Pancreas (tissue), 10 donors: ENCODE results near the gene DNAH5. TPM values are rescaled to one million over a fixed set of nuclear protein-coding genes. Genes with fewer than 3 reads are reported as not detected.

Experiments
- ATAC-seq, 4 donors: fragments of 200-7000 bp; cut with Tn5 transposase; one replicate each; pipeline versions ENCODE4 v1.8.0 to v1.9.1; 2020; ENCODE audit warnings: mild to moderate bottlenecking in 4 of 4, moderate library complexity in 4 of 4
- DNase-seq, 6 donors: peaks; one replicate each; pipeline ENCODE4 v3.0.0-alpha.2; 2020
- FAIRE-seq: peaks from 2 replicates; lab custom pipeline; 2012; peaks lifted over from hg19 to GRCh38; lab: Jason Lieb, UNC
- H3K27ac ChIP-seq, 4 donors: fragments of 200-600 bp; sonication (generic); 1 replicate in 3 of 4; 2 replicates in 1 of 4; pipeline versions ENCODE4 v1.5.0 to v1.8.0; 2020
- H3K27me3 ChIP-seq, 4 donors: fragments of 200-600 bp; one replicate each; pipeline ENCODE4 v1.8.0; 2021
- H3K36me3 ChIP-seq, 3 donors: fragments of 200-600 bp; sonication (generic) in 1 of 3; one replicate each; pipeline versions ENCODE4 v1.5.0 to v1.8.0; 2020 to 2021
- H3K4me1 ChIP-seq, 3 donors: fragments of 200-600 bp; one replicate each; pipeline ENCODE4 v1.8.0; 2021
- H3K4me3 ChIP-seq, 4 donors: fragments of 200-600 bp; sonication (generic) in 2 of 4; one replicate each; pipeline versions ENCODE4 v1.5.0 to v1.8.0; 2020 to 2021
- H3K9me3 ChIP-seq, 4 donors: fragments of 200-600 bp; one replicate each; pipeline ENCODE4 v1.8.0; 2021
- WGBS, 2 donors: extraction: QIAGEN DNeasy Blood & Tissue Kit; methylation state at CpG; one replicate each; pipeline ENCODE4 v1.1.7; 2013; 5-methylcytosine and 5-hydroxymethylcytosine counted together
- intact Hi-C, 3 donors: fragments of 100-400 bp; cut with DNase I; formaldehyde crosslinking; loops; one replicate each; pipeline versions ENCODE4 v1.11.1 to v1.14.2; 2022
- polyA plus RNA-seq, 2 donors: library from polyadenylated mRNA; stranded (reverse); fragments of 200-250 nt; gene quantifications; one replicate each; pipeline ENCODE4 v1.2.3, GENCODE V29; 2013
- total RNA-seq, 6 donors: library from RNA; stranded (reverse); fragmentation: NEBNext Ultra II Directional in 4 of 6; extraction: Animal tissue kit (Norgen Biotek cat#: 25700) in 4 of 6; gene quantifications; one replicate each; pipeline versions ENCODE4 v1.2.1 to v1.2.4, GENCODE V29; 2021 to 2023
- TF ChIP-seq, protein P1 (sequence below), 4 donors: fragments of 200-600 bp; sonication (generic) in 3 of 4; IDR thresholded peaks; one replicate each; pipeline versions ENCODE4 v1.5.0 to v1.8.0; 2021; ENCODE audit warnings: antibody characterized with exemption in 4 of 4
- donor health status: healthy with polysubstance abuse.
- donor health status: DM: no; HTN: no; CAD: no; lungs with moderate emphysema.
- donor health status: DM: no; HTN: no; CAD: no.
- donor health status: control.
- donor health status: control.
- donor health status: Bipolar disorder and iron deficiency.
- donor health status: DM: yes; HTN: yes; CAD: no.
- donor health status: DM: no; HTN: no; CAD: no.
- donor health status: DM: no; HTN: no; CAD: no.
- donor health status: DM: yes; HTN: yes; CAD: no.

The DNAH5 gene
- total and polyA plus RNA-seq, 8 donors: 0.84 to 5.3 (median 1.6) TPM

DNA sequence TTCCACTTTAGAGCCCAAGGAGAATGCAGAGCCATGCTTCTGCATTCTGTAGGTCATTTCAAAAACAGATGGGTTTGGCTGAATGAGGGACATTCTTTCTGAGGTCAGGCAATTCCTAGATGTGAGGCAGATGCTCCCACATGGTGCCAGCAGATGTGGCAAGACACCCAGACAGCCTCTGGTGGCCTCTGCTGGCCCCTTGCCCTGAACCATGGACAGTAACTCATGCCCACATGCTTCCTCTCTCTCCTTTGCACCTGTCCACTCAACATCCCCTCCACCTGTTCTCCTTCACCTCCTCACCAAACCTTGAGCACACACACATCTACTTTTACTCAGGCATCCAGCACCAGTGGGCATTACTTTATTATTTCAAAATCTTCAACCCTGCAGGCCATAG lies 252.3 kb downstream of the DNAH5 start:
- intact Hi-C loops: no loop called here
- ATAC-seq: no peak
- no peaks in the 10 kb centered on the region for H3K9me3 ChIP-seq

DNA sequence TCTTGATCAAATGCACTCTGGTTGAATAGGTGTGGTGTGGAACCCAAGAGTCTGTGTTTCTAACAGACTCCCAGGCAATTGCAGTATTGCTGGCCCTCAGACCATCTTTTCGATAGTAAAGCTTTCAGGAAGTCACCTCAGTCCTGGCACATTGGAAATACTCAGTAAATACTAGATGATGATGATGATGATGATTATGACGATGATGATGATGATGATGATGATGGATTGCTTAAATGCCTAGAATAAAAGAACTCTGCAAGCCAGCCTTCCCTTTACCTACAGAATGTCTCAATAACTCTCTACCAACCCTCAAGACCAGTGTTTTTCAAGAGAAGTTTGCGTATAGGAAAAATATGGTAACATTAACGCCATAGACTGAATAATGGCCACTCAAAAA lies 268.0 kb downstream of the DNAH5 start:
- no peak for FAIRE-seq
- TF ChIP-seq, protein P1, sequence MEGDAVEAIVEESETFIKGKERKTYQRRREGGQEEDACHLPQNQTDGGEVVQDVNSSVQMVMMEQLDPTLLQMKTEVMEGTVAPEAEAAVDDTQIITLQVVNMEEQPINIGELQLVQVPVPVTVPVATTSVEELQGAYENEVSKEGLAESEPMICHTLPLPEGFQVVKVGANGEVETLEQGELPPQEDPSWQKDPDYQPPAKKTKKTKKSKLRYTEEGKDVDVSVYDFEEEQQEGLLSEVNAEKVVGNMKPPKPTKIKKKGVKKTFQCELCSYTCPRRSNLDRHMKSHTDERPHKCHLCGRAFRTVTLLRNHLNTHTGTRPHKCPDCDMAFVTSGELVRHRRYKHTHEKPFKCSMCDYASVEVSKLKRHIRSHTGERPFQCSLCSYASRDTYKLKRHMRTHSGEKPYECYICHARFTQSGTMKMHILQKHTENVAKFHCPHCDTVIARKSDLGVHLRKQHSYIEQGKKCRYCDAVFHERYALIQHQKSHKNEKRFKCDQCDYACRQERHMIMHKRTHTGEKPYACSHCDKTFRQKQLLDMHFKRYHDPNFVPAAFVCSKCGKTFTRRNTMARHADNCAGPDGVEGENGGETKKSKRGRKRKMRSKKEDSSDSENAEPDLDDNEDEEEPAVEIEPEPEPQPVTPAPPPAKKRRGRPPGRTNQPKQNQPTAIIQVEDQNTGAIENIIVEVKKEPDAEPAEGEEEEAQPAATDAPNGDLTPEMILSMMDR (IDR thresholded peaks at IDR 0.05): no peak
- Histone ChIP-seq H3K27ac (no peak overlapping the region), H3K9me3 (no peaks in the 10 kb centered on the region), H3K4me1 (no peaks in the 10 kb centered on the region), H3K27me3 (no peaks in the 10 kb centered on the region), H3K4me3 (no peak overlapping the region), H3K36me3 (no peaks in the 10 kb centered on the region)
- intact Hi-C loops: no loop called here
- no peak for ATAC-seq
- DNase-seq: no peak
- 77 to 82% methylated on average over 4 of the region's 4 CpGs for WGBS, 2 donors

More for the DNA sequence above, 252.3 kb downstream of the DNAH5 start:
- no peak for FAIRE-seq
- no peaks in the 10 kb centered on the region for H3K36me3 ChIP-seq
- no peak for DNase-seq
- H3K27ac ChIP-seq: no peak overlapping the region
- no peak overlapping the region for H3K4me3 ChIP-seq
- TF ChIP-seq, protein P1 (IDR thresholded peaks at IDR 0.05): no peak
- H3K4me1 ChIP-seq: no peaks in the 10 kb centered on the region
- no peaks in the 10 kb centered on the region for H3K27me3 ChIP-seq

DNA sequence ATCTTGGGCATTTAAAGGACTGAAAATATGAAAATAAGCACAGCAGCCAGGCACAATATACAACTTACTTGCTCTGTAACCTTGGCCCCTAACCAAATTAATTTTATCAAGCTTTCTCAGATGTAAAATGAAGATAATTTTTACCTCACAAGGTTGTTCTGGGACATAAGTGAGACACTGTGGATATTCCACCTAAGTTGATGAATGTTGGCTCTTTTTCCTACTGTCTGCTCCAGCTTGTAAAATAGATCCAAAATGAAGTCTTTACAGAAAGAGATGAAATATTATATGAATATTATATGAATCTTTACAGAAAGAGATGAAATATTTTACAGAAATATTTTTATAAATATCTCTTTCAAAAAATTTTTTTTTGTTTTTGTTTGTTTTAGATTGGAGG lies 270.1 kb downstream of the DNAH5 start:
- Histone ChIP-seq H3K4me1 (no peaks in the 10 kb centered on the region), H3K27ac (no peak overlapping the region), H3K27me3 (no peaks in the 10 kb centered on the region), H3K36me3 (no peaks in the 10 kb centered on the region), H3K4me3 (no peak overlapping the region), H3K9me3 (no peaks in the 10 kb centered on the region)
- intact Hi-C loops: no loop called here
- no peak for FAIRE-seq
- DNase-seq: no peak
- TF ChIP-seq, protein P1 (IDR thresholded peaks at IDR 0.05): no peak
- ATAC-seq: no peak

DNA sequence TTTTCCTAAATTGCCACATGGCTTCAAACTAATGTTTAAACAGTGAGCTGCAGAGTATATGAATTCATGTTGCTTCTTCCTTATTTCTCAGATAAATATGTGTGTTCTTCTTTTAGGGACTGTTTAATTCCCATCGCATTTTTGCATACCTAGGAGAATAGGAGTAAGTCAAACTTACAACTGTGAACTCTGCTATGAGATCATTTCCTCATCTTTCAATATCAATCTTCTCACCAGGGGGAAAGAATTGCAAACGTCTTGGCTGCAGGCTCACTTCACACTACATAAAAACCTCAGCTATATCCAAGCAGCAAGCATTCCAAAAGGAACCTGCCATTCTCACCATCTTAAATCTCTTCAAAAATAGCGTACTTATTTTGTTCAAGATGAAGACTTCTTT lies 271.0 kb downstream of the DNAH5 start:
- no peak for DNase-seq
- Histone ChIP-seq H3K9me3 (no peaks in the 10 kb centered on the region), H3K27ac (no peak overlapping the region), H3K36me3 (no peaks in the 10 kb centered on the region), H3K27me3 (no peaks in the 10 kb centered on the region), H3K4me1 (no peaks in the 10 kb centered on the region), H3K4me3 (no peak overlapping the region)
- FAIRE-seq: no peak
- TF ChIP-seq, protein P1 (IDR thresholded peaks at IDR 0.05): no peak
- ATAC-seq: no peak
- WGBS, 2 donors: 30 to 37% methylated on average over 3 of the region's 3 CpGs
- intact Hi-C loops: no loop called here

DNA sequence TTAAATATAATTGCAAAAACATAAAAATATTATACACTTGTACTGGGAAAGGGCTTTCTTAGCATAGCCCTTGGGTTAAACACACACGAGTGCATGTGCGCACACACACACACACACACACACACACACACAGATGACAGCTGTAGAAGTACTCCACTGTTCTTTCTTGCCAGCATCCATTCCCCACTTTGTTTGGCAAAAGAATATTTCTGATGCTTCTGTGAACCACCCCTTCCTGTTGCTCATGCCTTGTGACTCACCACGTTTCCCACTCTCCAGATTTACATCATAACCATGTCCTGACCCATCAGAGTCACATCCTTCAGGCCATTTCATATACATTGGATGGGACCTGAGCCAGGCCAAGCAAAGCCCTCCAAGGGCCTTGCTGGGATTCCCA lies 280.1 kb downstream of the DNAH5 start:
- H3K36me3 ChIP-seq: no peaks in the 10 kb centered on the region
- TF ChIP-seq, protein P1 (IDR thresholded peaks at IDR 0.05): no peak
- no peak overlapping the region for H3K4me3 ChIP-seq
- H3K27me3 ChIP-seq: no peaks in the 10 kb centered on the region
- intact Hi-C loops: no loop called here
- H3K4me1 ChIP-seq: no peaks in the 10 kb centered on the region
- FAIRE-seq (no peak), DNase-seq (no peak), ATAC-seq (no peak)
- WGBS, 2 donors: 47% methylated on average over 3 of the region's 3 CpGs
- no peak overlapping the region for H3K27ac ChIP-seq
- no peaks in the 10 kb centered on the region for H3K9me3 ChIP-seq
